Measurements from ENCODE around the gene INPP5F.

DNA sequence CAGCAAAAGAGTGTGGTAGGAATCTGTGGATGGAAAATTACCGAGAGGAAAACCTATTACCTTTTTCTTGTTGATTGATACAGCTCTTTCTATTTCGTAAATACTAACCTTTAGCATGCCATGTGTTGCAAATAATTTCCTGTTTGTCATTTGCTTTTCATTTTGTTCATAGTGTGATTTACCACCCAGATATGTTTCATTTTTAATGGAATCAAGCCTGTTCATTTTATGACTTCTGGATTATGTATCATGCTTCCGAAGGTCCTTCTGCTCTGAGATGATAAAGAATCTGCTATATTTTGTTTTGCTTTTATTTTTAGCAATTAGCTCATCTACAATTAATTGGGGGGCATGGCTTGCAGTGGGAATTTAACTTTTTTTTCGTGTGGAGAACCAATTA is 46.5 kb downstream of the INPP5F start:
- TF ChIP-seq, protein P1, sequence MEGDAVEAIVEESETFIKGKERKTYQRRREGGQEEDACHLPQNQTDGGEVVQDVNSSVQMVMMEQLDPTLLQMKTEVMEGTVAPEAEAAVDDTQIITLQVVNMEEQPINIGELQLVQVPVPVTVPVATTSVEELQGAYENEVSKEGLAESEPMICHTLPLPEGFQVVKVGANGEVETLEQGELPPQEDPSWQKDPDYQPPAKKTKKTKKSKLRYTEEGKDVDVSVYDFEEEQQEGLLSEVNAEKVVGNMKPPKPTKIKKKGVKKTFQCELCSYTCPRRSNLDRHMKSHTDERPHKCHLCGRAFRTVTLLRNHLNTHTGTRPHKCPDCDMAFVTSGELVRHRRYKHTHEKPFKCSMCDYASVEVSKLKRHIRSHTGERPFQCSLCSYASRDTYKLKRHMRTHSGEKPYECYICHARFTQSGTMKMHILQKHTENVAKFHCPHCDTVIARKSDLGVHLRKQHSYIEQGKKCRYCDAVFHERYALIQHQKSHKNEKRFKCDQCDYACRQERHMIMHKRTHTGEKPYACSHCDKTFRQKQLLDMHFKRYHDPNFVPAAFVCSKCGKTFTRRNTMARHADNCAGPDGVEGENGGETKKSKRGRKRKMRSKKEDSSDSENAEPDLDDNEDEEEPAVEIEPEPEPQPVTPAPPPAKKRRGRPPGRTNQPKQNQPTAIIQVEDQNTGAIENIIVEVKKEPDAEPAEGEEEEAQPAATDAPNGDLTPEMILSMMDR (IDR thresholded peaks at IDR 0.05), result no peak
- no peak for TF ChIP-seq EZH2 (IDR thresholded peaks at IDR 0.05; ENCODE audit: borderline replicate concordance, insufficient read depth, low read depth, low read length, poor library complexity, severe bottlenecking)

Data from B cell (primary cell).